Muscle layer of colon (tissue), 2 donors: Measurements from ENCODE around the gene NEK10.

ENCODE experiments used
- H3K27ac ChIP-seq: one replicate; pipeline ENCODE4 v1.7.0; 2013; ENCODE audit warnings: low read depth, mild to moderate bottlenecking, low read length, moderate library complexity
- H3K27me3 ChIP-seq, 2 donors: one replicate each; pipeline ENCODE4 v1.7.0; 2013; ENCODE audit warnings: low read length in 2 of 2, mild to moderate bottlenecking in 2 of 2; ENCODE audit not compliant: insufficient read depth in 2 of 2, control insufficient read depth in 1 of 2
- H3K36me3 ChIP-seq: one replicate; pipeline ENCODE4 v1.7.0; 2013; ENCODE audit warnings: mild to moderate bottlenecking, low read length; ENCODE audit not compliant: insufficient read depth
- H3K4me1 ChIP-seq: one replicate; pipeline ENCODE4 v1.7.0; 2013; ENCODE audit warnings: mild to moderate bottlenecking, low read length; ENCODE audit not compliant: insufficient read depth
- H3K4me3 ChIP-seq, 2 donors: one replicate each; pipeline ENCODE4 v1.7.0; 2013; ENCODE audit warnings: low read length in 2 of 2, low read depth in 1 of 2, mild to moderate bottlenecking in 1 of 2, moderate library complexity in 1 of 2
- H3K9ac ChIP-seq: one replicate; pipeline ENCODE4 v1.7.0; 2013; ENCODE audit warnings: low read length
- H3K9me3 ChIP-seq: one replicate; pipeline ENCODE4 v1.7.0; 2013; ENCODE audit warnings: mild to moderate bottlenecking, low read length
- donor health status: abdominal sarcoma.
- donor health status: Adenocarcinoma of cecum.

The NEK10 gene

DNA sequence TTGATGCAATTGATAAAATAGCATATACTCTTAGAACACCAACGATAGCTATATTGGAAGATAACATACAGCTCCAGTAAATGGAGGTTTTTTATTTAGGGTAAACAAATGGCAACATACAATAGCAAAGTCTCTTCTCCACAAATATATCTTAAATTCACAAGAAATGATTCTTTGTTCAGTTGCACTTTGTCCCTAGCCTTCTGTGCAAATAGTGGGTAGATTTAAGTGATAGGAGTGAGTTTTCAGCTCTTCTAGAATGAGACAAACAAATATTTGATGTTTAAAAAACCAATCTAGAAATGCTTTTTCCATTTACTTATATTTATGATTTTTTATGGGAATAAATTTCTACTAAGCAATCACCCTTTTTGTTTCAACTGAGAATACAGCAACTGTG lies 253.8 kb downstream of the NEK10 start:
- Histone ChIP-seq H3K9ac (no peak overlapping the region), H3K9me3 (no peaks in the 10 kb centered on the region), H3K27ac (no peak overlapping the region), H3K36me3 (no peaks in the 10 kb centered on the region), H3K4me3 (no peak overlapping the region), H3K4me1 (no peaks in the 10 kb centered on the region), H3K27me3 (no peaks in the 10 kb centered on the region)

DNA sequence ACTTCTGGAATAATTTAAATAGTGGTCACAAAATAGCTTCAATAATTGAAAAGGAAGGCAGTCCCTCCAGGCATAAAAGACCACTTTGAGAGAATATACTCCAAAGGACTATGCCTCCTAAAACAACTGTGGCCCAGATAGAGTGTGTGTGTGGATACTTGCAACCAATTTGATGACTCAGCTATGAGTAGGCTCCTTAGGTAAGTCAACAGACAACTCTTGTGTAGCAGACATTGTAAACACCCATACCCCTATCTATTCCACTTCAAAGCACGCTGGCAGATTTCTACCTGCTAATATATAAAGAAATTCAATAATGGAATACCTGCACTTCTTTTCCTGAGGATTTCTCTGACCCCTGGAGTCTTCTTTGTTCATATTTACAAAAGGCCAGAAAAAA lies 254.5 kb downstream of the NEK10 start:
- Histone ChIP-seq H3K9ac (no peak overlapping the region), H3K4me3 (no peak overlapping the region), H3K9me3 (no peaks in the 10 kb centered on the region), H3K27ac (no peak overlapping the region), H3K27me3 (no peaks in the 10 kb centered on the region), H3K4me1 (no peaks in the 10 kb centered on the region), H3K36me3 (no peaks in the 10 kb centered on the region)

DNA sequence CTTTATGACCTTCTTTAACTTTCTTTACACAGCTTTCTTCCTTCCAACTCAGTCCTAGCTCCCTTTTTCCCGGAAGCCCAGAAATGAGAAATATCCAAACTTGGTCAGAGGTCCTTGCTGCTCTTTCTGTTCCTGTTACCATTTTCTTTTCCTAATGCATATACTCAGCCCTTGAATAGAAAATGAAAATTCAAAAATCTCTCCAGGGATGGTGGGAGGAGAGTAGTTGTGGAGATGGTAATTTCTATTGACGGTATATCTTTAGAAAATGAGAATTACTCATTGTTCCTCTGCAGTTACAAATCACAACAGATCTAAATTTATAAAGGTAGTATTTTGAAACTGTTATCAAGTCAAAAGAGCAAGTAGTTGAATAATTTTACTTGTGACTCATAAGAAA lies 255.1 kb downstream of the NEK10 start:
- Histone ChIP-seq H3K9me3 (no peaks in the 10 kb centered on the region), H3K36me3 (no peaks in the 10 kb centered on the region), H3K27ac (no peak overlapping the region), H3K27me3 (no peaks in the 10 kb centered on the region), H3K4me3 (no peak overlapping the region), H3K4me1 (no peaks in the 10 kb centered on the region), H3K9ac (no peak overlapping the region)

DNA sequence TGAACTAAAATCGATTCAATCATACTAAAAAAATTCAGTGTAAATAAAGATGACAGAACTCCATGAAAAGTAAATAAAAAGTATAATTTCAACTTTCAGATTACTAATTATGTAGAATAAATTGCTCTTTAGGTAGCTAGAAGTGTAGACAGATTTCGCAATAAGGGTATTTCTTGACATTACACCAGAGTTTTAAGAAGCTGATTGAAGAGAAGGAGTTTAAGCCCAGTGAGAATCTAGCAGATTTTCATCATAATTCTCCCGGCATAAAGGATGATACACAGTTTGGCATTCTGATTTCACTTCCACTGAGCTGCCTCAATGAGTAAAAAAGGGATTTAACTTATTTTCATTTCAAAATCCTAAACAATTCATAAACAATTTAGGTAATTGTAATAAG lies 259.2 kb downstream of the NEK10 start:
- H3K9me3 ChIP-seq = no peaks in the 10 kb centered on the region
- no peaks in the 10 kb centered on the region for H3K27me3 ChIP-seq
- no peak overlapping the region for H3K27ac ChIP-seq
- H3K9ac ChIP-seq = no peak overlapping the region
- H3K4me3 ChIP-seq = no peak overlapping the region
- no peaks in the 10 kb centered on the region for H3K4me1 ChIP-seq
- H3K36me3 ChIP-seq = no peaks in the 10 kb centered on the region

DNA sequence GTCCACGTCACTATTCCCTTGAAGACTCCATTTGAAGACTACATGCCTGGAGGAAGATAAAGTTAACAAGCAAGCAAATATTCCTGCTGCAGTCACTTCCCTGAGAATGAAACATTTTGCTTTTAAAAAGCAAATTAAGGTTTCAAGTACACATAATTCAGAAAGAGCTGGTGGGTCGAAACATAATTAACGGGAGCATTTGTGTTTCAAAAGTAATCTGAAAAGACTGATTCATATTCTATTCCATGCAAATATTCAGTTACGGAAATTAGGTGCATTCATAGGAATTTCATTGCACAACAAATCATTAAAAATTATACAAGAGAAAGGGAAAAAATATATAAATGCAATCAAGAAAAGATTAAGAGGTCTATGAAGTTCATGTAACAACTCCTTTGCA lies 260.9 kb downstream of the NEK10 start:
- Histone ChIP-seq H3K9me3 (no peaks in the 10 kb centered on the region), H3K36me3 (no peaks in the 10 kb centered on the region), H3K27me3 (no peaks in the 10 kb centered on the region), H3K9ac (no peak overlapping the region), H3K4me3 (no peak overlapping the region), H3K4me1 (no peaks in the 10 kb centered on the region), H3K27ac (no peak overlapping the region)

DNA sequence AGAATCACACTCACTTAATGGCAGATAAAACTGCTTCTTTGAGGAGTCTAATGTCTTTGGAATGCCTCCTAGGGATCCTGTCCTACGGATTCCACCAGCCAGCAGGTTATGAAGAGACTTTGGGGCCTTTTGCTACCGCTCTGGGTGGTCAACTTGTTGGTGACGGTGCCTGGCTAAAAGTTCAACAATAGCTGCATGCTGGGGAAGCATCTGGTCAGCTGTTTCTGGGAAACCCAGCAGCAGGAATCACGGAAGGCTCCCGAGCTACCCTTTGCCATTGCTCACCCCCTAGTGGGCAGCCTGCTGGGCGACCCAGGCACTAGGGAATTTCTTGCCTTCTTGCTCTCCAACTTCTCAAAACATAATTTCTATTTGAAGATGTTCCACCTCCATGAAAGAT lies 263.3 kb downstream of the NEK10 start:
- Histone ChIP-seq H3K27ac (no peak overlapping the region), H3K36me3 (no peaks in the 10 kb centered on the region), H3K4me1 (no peaks in the 10 kb centered on the region), H3K4me3 (no peak overlapping the region), H3K27me3 (no peaks in the 10 kb centered on the region), H3K9me3 (no peaks in the 10 kb centered on the region), H3K9ac (no peak overlapping the region)

DNA sequence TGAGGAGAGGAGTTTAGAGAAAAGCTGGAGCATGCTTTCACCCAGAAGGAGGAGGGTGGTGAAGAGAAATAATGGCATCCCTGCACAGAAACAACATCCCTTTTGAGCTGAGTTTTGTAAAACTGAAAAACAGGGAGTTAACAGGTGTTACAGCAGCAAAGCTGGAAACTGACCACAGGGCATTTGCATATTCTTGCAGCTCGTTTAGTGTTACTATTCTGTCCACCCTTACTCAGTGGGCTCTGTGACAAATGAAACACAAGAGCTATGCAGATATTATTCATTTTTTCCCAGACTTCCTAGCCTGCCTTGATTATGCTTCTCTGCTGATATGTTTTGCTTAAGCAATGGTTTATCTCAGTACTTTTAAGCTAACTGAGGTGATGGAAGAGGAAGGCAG lies 272.0 kb downstream of the NEK10 start:
- H3K27ac ChIP-seq = no peak overlapping the region
- no peak overlapping the region for H3K9ac ChIP-seq
- H3K4me3 ChIP-seq = no peak overlapping the region
- no peaks in the 10 kb centered on the region for H3K9me3 ChIP-seq
- H3K36me3 ChIP-seq = no peaks in the 10 kb centered on the region
- H3K4me1 ChIP-seq = no peaks in the 10 kb centered on the region
- no peaks in the 10 kb centered on the region for H3K27me3 ChIP-seq

DNA sequence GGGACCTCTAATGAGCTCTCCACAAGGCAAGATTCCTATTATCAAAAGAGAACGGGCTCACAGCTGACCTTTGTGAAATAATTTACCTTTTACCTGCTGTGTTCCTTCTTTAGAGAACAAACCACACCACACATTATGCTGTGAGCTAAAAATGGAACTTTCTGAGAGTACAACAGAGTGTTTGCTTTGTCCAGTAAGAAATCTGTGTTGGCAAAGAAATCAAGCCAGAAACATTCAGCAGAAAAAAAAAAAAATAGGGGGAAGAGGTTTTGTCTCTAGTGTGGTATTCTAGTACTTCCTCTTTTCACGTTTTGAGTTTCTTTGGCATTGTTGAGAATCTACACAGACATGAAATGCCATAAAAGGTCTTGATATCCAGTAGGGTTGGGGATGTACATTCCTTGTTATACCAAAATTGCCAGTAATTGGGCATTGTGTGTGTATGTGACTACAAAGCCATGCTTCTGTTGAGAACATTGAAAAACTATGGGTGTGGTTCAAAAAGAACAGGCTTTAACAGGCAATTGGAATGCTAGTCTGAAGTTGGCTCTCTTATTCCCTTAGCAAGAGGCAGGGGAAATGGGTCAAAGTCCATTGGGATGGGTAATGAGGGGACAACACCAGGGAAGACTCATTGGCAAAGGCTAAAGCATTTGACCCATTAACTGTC lies 273.5 kb downstream of the NEK10 start:
- H3K4me1 ChIP-seq = no peaks in the 10 kb centered on the region
- no peak overlapping the region for H3K4me3 ChIP-seq
- no peak overlapping the region for H3K27ac ChIP-seq
- no peaks in the 10 kb centered on the region for H3K36me3 ChIP-seq
- H3K27me3 ChIP-seq = no peaks in the 10 kb centered on the region
- H3K9ac ChIP-seq = no peak overlapping the region
- H3K9me3 ChIP-seq = no peaks in the 10 kb centered on the region

DNA sequence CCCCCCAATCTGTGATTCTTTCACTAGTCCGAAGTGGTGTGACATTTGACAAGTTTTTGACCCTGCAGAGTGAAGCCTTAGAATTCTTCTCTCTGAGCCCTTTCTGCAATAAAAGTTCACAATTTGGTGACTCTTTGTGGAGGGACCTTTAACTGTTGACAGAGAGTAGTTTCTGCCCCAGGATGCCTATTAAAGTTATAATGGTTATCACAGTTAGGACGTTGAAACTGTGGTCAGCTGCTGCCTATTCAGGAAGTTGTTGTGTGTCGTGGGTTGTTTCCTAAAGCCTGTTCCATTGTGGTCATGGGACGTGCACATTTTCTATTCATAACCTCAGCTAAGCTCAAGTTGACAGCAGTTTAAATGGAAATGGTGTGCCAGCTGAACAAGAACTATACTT lies 274.5 kb downstream of the NEK10 start:
- Histone ChIP-seq H3K27me3 (no peaks in the 10 kb centered on the region), H3K9ac (no peak overlapping the region), H3K36me3 (no peaks in the 10 kb centered on the region), H3K4me3 (no peak overlapping the region), H3K9me3 (no peaks in the 10 kb centered on the region), H3K4me1 (no peaks in the 10 kb centered on the region), H3K27ac (no peak overlapping the region)

DNA sequence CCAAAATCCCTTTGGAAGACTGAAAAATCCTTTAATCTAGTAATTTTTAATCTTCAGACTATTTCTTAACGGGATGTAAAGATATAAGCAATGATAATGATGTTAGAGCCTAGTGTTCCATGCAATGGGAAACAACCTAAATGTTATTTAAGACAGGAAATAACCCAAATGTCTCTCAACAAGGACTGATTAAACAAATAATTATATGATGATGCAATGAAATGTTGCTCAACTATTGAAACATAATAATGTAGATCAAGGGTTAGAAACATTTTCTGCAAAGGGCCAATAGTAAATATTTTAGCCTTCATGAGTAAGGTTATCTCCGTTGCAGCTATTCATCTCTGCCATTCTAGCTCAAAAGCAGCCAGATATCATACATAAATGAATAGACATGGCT lies 275.4 kb downstream of the NEK10 start:
- Histone ChIP-seq H3K4me1 (no peaks in the 10 kb centered on the region), H3K9me3 (no peaks in the 10 kb centered on the region), H3K36me3 (no peaks in the 10 kb centered on the region), H3K4me3 (no peak overlapping the region), H3K27ac (no peak overlapping the region), H3K9ac (no peak overlapping the region), H3K27me3 (no peaks in the 10 kb centered on the region)

DNA sequence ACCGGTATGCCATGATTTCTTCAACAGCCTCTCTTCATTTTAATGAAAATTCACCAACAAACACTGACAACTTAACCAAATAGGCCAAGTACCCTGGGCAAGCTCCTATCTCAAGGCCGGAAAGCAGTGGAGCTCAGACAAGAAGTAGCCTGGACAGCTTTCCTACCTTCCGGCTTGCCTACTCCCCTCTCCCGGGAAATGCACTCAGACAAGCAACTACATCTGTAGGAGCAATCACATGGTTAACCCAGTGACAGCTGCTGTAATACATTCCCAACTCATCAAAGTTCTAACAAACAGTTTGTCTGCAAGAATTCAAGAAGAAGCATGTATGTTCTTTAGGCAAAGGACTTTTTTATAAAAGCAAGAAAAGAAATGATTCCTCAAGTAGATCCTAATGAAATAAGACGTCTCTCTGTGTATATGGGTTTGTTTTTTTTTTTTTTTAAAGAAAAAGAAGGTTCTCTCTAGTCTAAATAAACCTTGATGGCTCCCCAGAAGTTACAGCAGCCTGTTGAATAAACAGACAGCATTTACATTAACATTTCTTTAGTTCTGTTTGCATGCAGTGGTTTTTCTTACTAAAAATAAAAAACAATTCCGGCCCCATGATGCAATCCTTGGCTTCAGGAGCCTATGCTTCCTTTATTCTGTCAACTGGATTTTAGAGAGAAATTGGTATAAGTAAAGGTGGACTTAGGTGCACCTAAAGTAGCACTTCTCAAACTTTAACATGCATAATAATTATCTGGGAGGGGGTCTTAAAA lies 278.7 kb downstream of the NEK10 start:
- H3K4me3 ChIP-seq = no peak overlapping the region
- H3K27me3 ChIP-seq = no peaks in the 10 kb centered on the region
- no peaks in the 10 kb centered on the region for H3K4me1 ChIP-seq
- H3K36me3 ChIP-seq = no peaks in the 10 kb centered on the region
- no peak overlapping the region for H3K27ac ChIP-seq
- H3K9me3 ChIP-seq = no peaks in the 10 kb centered on the region
- H3K9ac ChIP-seq = no peak overlapping the region

DNA sequence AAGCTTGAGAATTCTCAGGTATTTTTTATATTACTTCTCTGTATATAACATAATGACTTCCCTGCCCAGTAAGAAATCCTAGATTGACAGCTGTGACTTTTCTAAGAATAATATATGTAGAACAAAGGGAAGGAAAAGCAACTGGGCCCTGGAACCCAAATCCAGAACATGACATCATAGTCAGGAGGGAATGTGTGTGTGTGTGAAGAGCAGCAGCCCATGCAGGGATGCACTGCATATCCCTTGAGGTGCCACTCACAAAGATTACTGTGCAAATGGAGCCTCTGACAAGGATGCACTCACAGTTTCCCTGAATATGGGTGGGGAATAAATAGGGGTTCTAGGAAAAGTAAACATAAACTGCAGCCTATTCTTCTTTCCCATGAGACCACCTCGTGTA lies 279.5 kb downstream of the NEK10 start:
- Histone ChIP-seq H3K4me3 (no peak overlapping the region), H3K27me3 (no peaks in the 10 kb centered on the region), H3K9me3 (no peaks in the 10 kb centered on the region), H3K36me3 (no peaks in the 10 kb centered on the region), H3K9ac (no peak overlapping the region), H3K27ac (no peak overlapping the region), H3K4me1 (no peaks in the 10 kb centered on the region)
